NCI-H774 (cell line): ENCODE results near the gene CAMTA1.

Experiments used
- DNase-seq: peaks from one replicate; lab custom pipeline; 2025; lab: John Stamatoyannopoulos, UW

The CAMTA1 gene

GRCh38 chr1:7640920-7641585 lies 855.8 kb downstream of the CAMTA1 start:
- DNase-seq, result no peak

DNA sequence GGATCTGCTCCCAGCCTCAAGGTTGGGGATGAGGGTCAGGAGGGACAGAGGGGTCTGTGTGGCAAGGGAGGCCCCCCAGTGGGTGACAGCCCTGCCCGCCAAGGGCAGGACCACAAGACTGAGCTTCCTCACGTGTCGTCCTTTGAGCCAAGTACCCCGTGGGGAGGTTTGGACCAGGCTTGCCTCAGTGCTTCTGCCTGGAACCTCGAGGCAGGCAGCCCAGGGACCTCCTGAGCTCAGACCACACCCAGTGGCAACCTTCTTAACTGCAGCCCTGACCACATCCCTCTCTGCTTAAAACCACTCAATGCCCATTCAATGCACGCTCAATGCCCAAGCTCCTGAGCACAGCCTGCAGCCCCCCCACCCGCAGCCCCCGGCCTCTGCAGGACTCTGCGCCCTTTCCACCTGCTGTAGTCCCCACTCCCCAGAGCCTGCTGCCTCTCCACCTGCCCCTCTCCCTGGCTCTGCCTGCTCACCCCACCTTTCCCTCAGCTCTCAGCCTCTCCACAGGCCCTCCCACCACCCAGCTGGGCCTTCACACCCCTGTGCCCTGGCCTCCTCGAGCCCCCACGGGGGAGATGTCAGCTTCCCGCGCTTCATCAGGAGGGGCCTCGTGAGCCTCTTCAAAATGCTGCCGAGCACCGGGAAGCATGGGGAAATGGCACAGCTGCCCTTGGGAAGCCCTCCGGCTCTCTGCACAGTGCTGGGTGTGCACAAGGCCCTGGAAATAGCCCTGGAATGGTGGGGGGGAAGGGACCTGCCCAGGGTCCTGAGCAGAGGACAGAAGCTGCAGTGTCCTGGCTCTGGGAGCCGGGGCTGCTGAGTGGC lies 856.5 kb downstream of the CAMTA1 start:
- DNase-seq, result no peak

DNA sequence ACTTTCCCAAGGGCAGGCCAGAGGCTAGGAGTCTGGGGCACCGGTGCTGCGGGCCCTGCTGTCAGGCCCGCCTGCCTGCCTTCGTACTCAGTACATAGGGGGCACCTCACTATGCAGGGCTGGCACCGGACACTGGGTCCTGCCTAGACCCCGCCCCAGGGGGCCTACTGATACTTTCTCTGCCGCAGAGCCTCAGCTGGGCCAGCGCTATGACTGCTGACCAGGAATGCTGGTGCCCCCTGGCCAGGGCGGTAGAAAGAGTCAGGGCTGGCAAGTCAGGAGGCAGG lies 857.1 kb downstream of the CAMTA1 start:
- DNase-seq, result no peak

GRCh38 chr1:7642781-7643529 lies 857.7 kb downstream of the CAMTA1 start:
- no peak for DNase-seq

DNA sequence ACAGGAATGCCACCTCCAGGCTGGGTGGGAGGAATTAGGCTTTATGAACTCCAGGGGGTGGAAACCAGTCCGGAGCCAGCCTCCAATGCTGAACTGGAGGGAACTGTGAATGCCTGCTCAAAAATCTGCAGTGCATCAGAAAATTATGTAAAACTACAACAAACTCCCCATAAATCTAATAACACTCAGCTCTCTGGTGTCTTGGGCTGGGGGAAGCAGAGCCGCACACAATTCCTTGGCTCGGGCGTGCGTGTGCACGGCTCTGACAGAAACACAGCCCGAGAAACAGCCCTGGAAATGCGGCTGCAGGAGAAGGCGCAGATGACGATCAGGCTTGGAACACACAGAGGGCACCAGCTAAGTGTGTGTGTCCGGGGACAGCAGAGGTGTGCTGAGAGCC lies 858.3 kb downstream of the CAMTA1 start:
- no peak for DNase-seq

DNA sequence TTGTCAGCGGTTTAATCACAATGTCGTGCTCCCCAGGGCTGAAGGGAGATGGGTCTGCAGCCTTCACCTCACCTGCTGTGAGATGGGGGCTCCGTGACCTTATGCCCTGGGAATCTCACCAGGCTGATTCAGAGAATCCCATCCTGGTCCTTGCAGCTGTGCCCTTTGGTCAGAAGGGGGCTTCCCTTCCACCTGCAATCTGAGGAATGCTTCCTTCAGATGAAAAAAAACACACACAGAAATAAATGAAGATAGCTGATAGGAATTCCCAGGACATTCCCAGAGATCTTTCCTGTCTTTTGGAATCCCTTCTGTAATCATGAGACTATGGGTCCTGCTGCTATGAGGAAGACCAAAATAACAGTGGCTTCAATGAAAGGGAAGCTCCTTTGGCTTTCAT lies 858.8 kb downstream of the CAMTA1 start:
- DNase-seq, result no peak

- peak; percentile 77 for DNase-seq
Observed at GRCh38 chr1:7644961-7645750, 859.9 kb downstream of the CAMTA1 start.

- no peak for DNase-seq
Observed at GRCh38 chr1:7645751-7646048, 860.4 kb downstream of the CAMTA1 start.

- DNase-seq, result no peak
Observed at GRCh38 chr1:7646164-7646563, 860.9 kb downstream of the CAMTA1 start.

GRCh38 chr1:7646981-7647901 lies 862.0 kb downstream of the CAMTA1 start:
- peak; percentile 13 for DNase-seq

DNA sequence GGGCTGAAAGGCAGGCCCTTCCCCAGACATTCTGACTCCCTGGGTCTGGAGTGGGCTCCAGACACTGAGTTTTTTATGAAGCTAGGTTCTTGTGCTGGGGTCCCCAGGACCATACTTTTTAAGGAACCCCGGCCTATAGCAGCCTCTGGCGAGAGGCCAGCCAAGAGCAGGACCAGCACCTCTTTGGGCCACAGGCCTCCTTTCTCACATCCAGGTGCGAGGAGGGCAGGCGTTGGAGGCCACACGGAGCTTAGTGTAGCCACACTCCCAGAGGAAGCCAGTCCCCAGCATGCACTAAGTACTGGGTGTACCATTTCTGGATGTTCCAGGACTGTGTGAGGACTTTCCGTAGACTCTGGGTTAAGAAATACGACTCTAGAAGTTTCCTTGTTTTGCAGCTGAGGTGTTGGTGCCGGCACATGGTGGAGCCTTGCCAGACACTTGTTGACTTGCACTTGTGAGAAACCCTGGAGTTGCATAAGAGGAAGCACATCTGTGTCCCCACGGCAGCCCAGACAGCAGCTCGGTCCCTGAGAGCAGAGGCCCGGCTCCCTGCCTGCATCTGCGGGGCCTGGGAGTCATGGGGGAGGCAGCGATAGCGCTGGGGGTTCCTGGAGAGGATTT lies 863.6 kb downstream of the CAMTA1 start:
- no peak for DNase-seq

GRCh38 chr1:7650801-7651200 lies 865.5 kb downstream of the CAMTA1 start:
- DNase-seq, result peak; percentile 54

GRCh38 chr1:7651203-7651602 lies 865.9 kb downstream of the CAMTA1 start:
- peak; percentile 28 for DNase-seq

GRCh38 chr1:7652061-7652460 lies 866.8 kb downstream of the CAMTA1 start:
- no peak for DNase-seq

- DNase-seq, result no peak
Observed at GRCh38 chr1:7652515-7653098, 867.4 kb downstream of the CAMTA1 start.

GRCh38 chr1:7654725-7655124 lies 869.5 kb downstream of the CAMTA1 start:
- DNase-seq, result no peak

- no peak for DNase-seq
Observed at GRCh38 chr1:7655354-7655753, 870.1 kb downstream of the CAMTA1 start.

DNA sequence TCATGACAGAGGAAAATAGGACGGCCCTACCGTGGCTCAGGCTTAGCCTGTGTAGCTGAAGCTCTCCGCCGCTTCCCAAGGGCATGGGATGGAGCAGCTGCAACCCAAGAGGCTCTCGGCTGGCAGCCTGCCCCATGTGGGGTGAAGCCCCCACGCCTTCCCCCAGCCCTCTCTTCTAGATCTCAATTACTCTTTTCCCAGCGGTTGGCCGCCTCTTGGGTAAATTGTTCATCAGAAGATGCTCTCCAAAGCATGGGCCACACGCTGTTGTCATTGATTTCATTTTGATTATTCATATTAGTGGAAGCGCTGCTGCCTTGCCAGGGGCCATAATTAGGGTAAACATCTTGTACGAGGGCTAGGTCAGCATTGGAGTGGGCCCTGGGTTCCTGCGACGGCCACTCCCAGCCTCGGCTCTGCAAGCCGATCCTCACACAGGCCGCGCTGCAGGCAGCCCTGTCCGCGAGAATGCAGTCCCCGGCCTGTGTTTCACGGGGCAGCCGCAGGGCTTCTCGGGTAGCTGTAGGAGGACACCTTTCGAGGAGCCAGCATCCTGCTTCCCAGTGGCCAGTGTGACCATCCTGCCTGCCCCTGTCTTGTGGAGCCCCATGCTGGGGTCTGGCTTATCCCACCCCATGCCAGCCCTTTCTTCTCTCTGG lies 871.4 kb downstream of the CAMTA1 start:
- DNase-seq, result no peak

GRCh38 chr1:7657287-7658016 lies 872.2 kb downstream of the CAMTA1 start:
- no peak for DNase-seq
